ENCODE results near the gene TMEM134.

TMEM134 gene

DNA sequence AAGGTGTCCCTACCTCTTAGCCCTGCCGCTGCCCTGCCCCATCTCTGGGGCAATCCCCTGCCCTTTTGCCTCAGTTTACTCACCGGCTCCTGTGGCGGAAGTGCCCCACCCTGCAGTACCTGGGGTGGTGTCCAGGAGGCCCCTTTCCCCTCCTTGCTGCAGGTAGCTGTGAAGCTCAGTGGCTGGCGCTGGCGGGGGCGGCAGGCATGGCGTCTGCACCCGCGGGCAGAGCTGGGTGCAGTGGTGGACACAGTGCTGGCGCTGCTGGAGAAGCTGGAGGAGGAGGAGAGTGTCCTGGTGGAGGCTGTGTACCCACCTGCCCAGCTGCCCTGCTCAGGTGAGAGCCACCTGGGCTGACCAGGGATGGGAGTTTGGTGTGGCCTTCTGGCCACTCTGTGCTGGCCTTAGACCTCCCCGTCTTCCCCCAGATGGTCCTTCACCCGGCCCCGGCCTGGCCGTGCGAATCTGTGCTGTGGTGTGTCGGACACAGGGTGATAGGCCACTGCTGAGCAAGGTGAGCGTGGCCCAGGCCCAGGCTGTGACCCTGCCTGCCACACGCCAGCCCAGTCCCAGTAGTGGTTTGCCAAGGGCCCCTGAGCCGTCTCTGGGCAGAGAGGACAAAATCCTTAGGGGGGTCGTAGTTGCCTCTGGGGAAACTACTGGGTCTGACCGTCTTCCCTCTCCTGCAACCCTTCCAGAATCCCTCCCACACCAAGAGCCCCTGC lies 49.6 kb downstream of the TMEM134 start:
- DNase-seq = no peak

DNA sequence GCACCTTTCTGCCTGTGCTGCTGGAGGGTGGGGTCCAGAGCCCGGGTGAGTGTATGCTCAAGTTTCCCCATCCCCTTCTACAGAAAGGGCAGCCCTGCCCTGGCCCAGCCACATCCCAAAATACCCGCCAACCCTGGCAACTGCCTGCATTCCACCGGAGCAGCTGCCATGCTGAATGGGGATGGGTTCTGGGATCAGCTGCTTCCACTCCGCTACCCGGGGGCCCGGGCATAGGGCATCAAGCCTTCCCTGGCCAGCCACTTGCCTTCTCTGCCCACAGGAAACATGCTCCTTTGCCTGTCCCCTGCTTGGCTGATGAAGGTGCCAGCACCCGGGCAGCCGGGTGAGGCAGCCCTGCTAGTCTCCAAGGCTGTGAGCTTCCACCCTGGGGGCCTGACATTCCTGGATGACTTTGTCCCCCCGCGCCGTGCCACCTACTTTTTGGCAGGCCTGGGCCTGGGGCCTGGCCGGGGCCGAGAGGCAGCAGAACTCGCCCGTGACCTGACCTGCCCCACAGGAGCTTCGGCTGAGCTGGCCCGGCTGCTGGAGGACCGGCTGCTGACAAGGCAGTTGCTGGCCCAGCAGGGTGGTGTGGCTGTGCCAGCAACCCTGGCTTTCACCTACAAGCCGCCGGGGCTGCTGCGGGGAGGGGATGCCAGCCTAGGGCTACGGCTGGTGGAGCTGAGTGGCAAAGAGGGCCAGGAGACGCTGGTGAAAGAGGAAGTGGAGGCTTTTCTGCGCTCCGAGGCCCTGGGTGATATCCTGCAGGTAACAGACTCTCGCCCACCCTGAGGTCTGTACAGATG lies 50.4 kb downstream of the TMEM134 start:
- DNase-seq = no peak

DNA sequence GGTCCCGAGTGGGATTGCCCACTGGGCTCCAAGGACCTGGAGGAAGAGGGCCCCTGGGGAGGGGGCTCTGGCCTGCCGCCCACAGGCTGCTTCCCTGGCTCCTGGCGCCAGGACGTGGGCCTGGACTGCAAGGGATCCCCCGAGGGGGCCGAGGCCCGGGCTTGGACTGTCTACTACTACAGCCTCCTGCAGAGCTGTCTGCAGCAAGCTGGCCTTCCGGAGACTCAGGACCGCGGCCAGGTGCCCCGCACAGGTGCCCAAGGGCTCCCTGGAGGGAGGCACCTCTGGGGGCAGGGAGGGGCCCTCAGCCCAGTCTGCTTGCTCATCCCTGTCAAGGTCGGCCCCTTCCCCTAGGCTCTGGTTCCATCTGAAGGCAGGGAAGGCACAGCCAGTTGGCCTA lies 51.6 kb downstream of the TMEM134 start:
- no peak for DNase-seq

DNA sequence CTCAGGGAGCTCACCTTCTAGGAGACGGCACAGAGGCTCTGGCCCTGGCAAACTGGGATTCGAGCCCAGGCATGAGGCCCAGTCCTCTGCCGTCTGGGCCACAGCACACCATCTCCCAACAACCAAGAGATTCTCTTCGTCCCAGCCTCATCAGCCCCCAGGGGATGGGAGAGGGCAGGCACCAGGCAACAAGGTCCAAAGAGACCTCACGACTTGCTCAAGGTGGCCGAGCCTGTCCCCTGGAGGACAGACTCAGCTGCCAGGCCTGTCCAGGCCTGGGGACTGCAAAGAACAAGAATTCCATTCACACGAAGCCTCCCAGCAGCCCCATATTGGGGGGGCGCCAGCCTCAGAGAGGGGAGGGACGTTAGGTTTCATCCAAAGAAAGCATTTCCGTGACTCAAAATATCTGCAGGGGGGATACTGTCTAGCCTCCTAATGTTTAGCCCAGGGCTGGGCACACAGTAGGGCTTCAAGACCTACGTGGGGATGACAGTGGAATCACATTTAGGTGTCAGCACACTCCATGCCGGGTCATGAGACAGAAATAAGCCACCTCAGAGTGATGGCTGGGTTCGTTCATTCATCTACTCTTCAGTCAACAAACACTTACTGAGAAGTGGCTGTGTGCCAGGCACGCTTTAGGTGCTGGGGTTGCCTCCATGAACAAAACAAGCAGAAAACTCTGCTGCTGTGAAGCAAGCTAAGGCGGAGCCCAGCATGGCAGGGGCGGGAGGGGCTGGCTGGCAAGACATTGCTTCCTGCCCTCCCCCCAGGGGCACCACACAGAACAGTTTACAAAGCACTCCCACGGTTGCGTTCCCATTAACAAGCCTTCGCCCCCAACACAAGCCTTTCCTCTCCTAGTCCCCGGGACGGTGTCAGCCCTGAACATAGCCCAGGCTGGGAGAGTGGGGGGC lies 52.4 kb downstream of the TMEM134 start:
- no peak for DNase-seq

DNA sequence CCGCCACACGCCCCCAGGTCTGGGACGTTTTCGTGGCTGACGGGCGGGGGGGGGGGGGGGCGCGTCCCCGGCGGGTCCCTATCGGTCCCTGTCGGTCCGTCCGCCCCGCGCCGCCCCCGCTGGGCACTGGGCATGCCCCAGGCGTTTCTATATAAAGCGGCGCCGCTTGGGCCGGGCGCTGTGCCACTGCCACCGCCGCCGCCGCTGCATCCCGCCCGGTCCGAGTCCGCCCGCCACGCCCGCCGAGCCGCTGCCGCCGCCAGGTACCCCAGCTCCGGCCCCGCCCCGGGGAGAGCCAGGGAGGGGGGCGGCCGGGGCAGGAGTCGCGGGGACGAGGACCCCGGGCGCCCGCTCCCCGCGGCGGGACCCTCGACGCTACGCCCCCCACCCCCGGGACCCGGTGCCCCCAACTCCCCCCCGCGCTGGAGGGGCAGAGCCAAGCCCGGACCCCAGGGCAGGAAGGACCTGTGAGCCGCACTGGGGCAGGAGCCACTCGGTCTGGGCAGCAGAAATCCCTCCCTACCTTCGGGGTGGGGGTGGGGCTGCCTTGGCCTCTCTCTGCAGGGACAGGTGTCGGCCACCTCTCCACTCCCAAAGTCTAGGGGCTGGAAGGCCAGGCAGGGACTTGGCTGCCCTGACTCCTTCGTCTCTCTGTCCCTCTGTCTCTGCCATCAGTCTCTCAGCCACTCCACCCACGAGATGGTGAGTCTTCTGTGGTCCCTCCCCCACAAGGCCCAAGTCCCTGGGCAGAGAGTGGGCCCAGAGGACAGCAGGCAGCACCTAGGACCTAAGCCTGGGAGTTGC lies 53.3 kb downstream of the TMEM134 start, which contains the start of gene CARNS1:
Gene CARNS1 (plus strand): TSS at position 178 of the 804 bp plus-strand sequence. CDS start 522 bp downstream, at position 700.
- no peak for DNase-seq

DNA sequence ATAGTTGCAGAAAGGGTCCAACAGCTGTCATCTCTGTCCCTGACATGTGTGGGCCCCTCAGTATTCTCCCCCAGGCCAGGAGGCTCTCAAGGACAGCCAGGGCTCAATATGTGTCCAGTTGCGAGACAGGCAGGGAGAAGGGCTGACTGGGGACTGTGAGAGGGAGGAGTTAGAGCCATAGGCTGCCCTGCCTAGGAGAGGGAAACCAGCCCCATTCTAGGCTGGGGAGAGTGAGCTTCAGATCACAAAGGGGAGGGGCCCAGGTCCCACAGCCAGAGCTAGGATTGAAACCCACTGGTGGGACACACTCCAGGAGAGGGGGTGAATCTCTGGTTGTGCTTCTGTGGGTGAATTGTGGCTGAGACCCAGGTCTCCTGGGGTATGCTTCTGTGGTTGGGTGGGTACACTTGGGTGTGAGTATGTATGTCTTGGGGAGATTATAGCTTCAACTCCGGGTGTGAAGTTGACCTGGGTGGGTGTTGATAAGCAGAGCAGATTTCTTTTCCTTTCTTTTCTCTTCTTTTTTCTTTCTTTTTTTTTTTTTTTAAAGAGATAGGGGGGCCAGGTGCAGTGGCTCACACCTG lies 55.7 kb downstream of the TMEM134 start:
- DNase-seq = no peak

DNA sequence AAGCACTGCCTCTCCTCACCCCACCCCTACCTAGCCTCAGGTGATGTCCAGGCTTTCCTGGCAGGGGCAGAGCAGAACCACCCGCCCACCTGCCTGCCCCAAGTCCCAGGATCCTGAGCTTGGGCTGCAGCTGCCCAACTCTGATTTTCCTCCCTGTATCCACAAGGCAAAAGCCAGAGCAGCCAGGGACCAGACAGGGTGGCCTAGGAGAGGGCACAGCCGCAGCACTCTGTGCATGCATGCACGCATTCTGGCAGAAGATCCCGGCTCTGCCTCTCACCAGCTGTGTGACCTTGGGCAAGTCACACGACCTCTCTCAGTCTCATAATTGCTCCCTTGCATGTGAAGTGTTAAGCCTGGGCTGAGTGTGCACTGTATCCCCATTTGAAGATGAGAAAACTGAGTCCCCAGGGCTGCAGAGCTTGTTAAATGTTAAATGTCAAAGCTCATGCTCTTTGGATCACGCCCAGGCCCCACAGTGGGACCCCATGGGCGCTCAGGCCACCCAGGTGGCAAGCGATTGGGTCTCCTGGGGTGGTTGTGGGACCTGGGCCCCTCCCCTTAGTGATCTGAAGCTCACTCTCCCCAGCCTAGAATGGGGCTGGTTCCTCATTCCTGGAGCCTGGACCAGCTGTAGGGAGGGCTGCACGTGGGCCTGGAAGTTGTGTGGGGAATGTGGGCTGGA lies 56.4 kb downstream of the TMEM134 start:
- no peak for DNase-seq

DNA sequence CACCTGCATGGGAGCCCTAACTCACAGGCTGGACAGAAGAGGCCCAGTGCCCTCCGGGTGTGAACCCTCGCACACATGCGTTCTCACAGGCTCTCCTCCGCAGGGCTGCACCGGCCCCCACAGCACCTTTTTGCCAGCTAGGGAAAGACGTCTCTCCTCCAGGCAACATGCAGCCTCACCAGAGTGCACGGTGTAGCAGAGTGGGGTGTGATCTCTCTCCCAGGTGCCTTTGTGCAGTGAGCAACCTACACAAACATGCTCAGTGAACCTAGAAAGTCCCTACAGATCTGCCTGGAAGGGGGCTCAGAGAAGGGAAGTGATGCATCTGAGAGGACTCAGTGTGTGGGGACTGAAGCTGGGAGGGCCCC lies 57.3 kb downstream of the TMEM134 start:
- DNase-seq = no peak

Data from activated CD4-positive, alpha-beta T cell treated with anti-CD3 and anti-CD28 coated beads, Interleukin-10, Interleukin-2, amounts not matched to agents 100 ng/mL and 50 ng/mL, durations not matched to agents 16 hours and 8 hours (primary cell).